Activated B cell treated with CpG ODN at 0.5 μM for 24 hours (primary cell): ENCODE measurements around the gene ADAMTS17. TPM values are rescaled to one million over a fixed set of nuclear protein-coding genes. Genes with fewer than 3 reads are reported as not detected.

Experiments used
- ATAC-seq: fragments of 200-7000 bp; cut with Tn5 transposase; one replicate; pipeline ENCODE4 v1.10.0; 2021; ENCODE audit warnings: low read depth, mild to moderate bottlenecking, moderate library complexity
- CTCF ChIA-PET: fragments of 350-600 bp; sonication (Branson Sonifier 250); formaldehyde crosslinking; loops from one replicate; lab custom pipeline; 2021; ENCODE audit warnings: antibody characterized with exemption; lab: Charles Lee
- POLR2A ChIA-PET: fragments of 350-600 bp; sonication (Branson Sonifier 250); formaldehyde crosslinking; loops from one replicate; lab custom pipeline; 2021; ENCODE audit warnings: antibody characterized with exemption; lab: Charles Lee
- DNase-seq: peaks from one replicate; pipeline ENCODE4 v3.0.0; 2022
- H3K27ac Mint-ChIP-seq: one replicate; pipeline ENCODE4 v1.8.0; 2020; ENCODE audit warnings: mixed read lengths
- H3K27me3 Mint-ChIP-seq: one replicate; pipeline ENCODE4 v1.8.0; 2021; ENCODE audit warnings: mixed read lengths
- H3K36me3 Mint-ChIP-seq: one replicate; pipeline ENCODE4 v1.8.0; 2021; ENCODE audit warnings: low read depth, mixed read lengths
- H3K4me1 Mint-ChIP-seq: one replicate; pipeline ENCODE4 v1.8.0; 2021; ENCODE audit warnings: mixed read lengths
- H3K4me3 Mint-ChIP-seq: one replicate; pipeline ENCODE4 v1.8.0; 2020; ENCODE audit warnings: mild to moderate bottlenecking, mixed read lengths
- H3K9me3 Mint-ChIP-seq: one replicate; pipeline ENCODE4 v1.8.0; 2020; ENCODE audit warnings: mixed read lengths
- CTCF ChIP-seq: fragments of 200-600 bp; IDR thresholded peaks from one replicate; pipeline ENCODE4 v1.8.0; 2022; ENCODE audit warnings: antibody characterized with exemption, mild to moderate bottlenecking
- intact Hi-C: fragments of 100-400 bp; cut with micrococcal nuclease; formaldehyde crosslinking; loops from one replicate; pipeline ENCODE4 v1.15.1; 2024
- total RNA-seq: library from RNA; stranded (reverse); gene quantifications from 2 replicates; pipeline ENCODE4 v1.2.3, GENCODE V29; 2022

The ADAMTS17 gene
- total RNA-seq, 1 donor from 2014 or later, result 1.6 TPM

GRCh38 chr15:100244796-100245486 lies 96.8 kb downstream of the ADAMTS17 start:
- DNase-seq, result no peak
- Mint-ChIP-seq H3K9me3 (peaks cover 5% of the 10 kb centered on the region), H3K36me3 (no peaks in the 10 kb centered on the region), H3K27me3 (no peaks in the 10 kb centered on the region), H3K4me3 (no peak overlapping the region), H3K4me1 (no peaks in the 10 kb centered on the region), H3K27ac (no peak overlapping the region)
- intact Hi-C loops, result no loop called here
- no peak for TF ChIP-seq CTCF
- ChIA-PET POLR2A (no interaction called here), CTCF (no interaction called here)
- no peak for ATAC-seq

GRCh38 chr15:100242989-100243388 lies 98.8 kb downstream of the ADAMTS17 start:
- Mint-ChIP-seq H3K27me3 (no peaks in the 10 kb centered on the region), H3K4me1 (no peaks in the 10 kb centered on the region), H3K27ac (no peak overlapping the region), H3K9me3 (peaks cover 5% of the 10 kb centered on the region), H3K4me3 (no peak overlapping the region), H3K36me3 (no peaks in the 10 kb centered on the region)
- POLR2A ChIA-PET, result no interaction called here
- ATAC-seq (no peak), DNase-seq (no peak)
- CTCF ChIA-PET, result no interaction called here
- TF ChIP-seq CTCF, result no peak
- intact Hi-C loops, result no loop called here

- POLR2A ChIA-PET, result no interaction called here
- no peaks in the 10 kb centered on the region for H3K36me3 Mint-ChIP-seq
- no peak overlapping the region for H3K27ac Mint-ChIP-seq
- no peaks in the 10 kb centered on the region for H3K4me1 Mint-ChIP-seq
- no peaks in the 10 kb centered on the region for H3K27me3 Mint-ChIP-seq
- intact Hi-C loops, result no loop called here
- TF ChIP-seq CTCF, result no peak
- DNase-seq, result no peak
- ATAC-seq, result no peak
- no peak overlapping the region for H3K4me3 Mint-ChIP-seq
- peaks cover 5% of the 10 kb centered on the region for H3K9me3 Mint-ChIP-seq
- CTCF ChIA-PET, result no interaction called here
Measured at GRCh38 chr15:100241572-100242482, 99.9 kb downstream of the ADAMTS17 start.

GRCh38 chr15:100236981-100237720 lies 104.6 kb downstream of the ADAMTS17 start:
- no peak overlapping the region for H3K27ac Mint-ChIP-seq
- POLR2A ChIA-PET, result no interaction called here
- no peaks in the 10 kb centered on the region for H3K4me1 Mint-ChIP-seq
- intact Hi-C loops, result no loop called here
- H3K27me3 Mint-ChIP-seq, result peaks cover 3% of the 10 kb centered on the region
- ATAC-seq, result no peak
- peaks cover 3% of the 10 kb centered on the region for H3K9me3 Mint-ChIP-seq
- no peak overlapping the region for H3K4me3 Mint-ChIP-seq
- TF ChIP-seq CTCF, result no peak
- no peaks in the 10 kb centered on the region for H3K36me3 Mint-ChIP-seq
- CTCF ChIA-PET, result no interaction called here
- no peak for DNase-seq
